HepG2 (cell line): ENCODE data around the gene TYRP1. TPM values are rescaled to one million over a fixed set of nuclear protein-coding genes. Genes with fewer than 3 reads are reported as not detected.
A peak's percentile ranks its signal among the peaks of the same experiment; 100 is the strongest.

Source experiments
- ATAC-seq: fragments of 200-7000 bp; cut with Tn5 transposase; 3 replicates; pipeline ENCODE4 v1.9.1; 2020; ENCODE audit warnings: mild to moderate bottlenecking, moderate library complexity
- BruUV-seq: library from RNA; stranded (reverse); fragments of 400-500 nt; replicated peaks from 2 replicates; lab custom pipeline; 2021; lab: Mats Ljungman, UMichigan
- CTCF ChIA-PET: fragments of 300-600 bp; formaldehyde crosslinking; extraction: SDS; loops from one replicate; lab custom pipeline; 2021; ENCODE audit warnings: low total read pairs, inconsistent platforms, low intra/inter-chr PET ratio; lab: Yijun Ruan, JAX
- POLR2A ChIA-PET: fragments of 350-600 bp; sonication (Branson Sonifier 250); formaldehyde crosslinking; loops from one replicate; lab custom pipeline; 2020; ENCODE audit warnings: antibody characterized with exemption, inconsistent platforms; lab: Yijun Ruan, JAX
- DNase-seq: peaks from one replicate; pipeline ENCODE4 v3.0.0-alpha.2; 2015; ENCODE audit warnings: low spot score
- FAIRE-seq: peaks from 3 replicates; lab custom pipeline; 2011; peaks lifted over from hg19 to GRCh38; lab: Jason Lieb, UNC
- H2AFZ ChIP-seq: one replicate; pipeline ENCODE4 v1.6.1; 2011; ENCODE audit warnings: low read length, inconsistent platforms
- H3K27ac ChIP-seq: fragments of 300-600 bp; 3 replicates; pipeline ENCODE4 v1.8.0; 2011; ENCODE audit warnings: mixed run types, mild to moderate bottlenecking, mixed read lengths, low read length, inconsistent platforms; ENCODE audit not compliant: insufficient read depth; ENCODE audit errors: extremely low read length
- H3K27me3 ChIP-seq, 2 experiments: fragments of 200-600 bp in 1 of 2; 2 replicates in 1 of 2; 3 replicates in 1 of 2; pipeline versions ENCODE4 v1.6.0 to v1.8.0; 2011; ENCODE audit warnings: low read length in 2 of 2, mild to moderate bottlenecking in 2 of 2, moderate library complexity in 2 of 2, inconsistent platforms in 1 of 2; ENCODE audit not compliant: insufficient read depth in 2 of 2, control insufficient read depth in 1 of 2
- H3K36me3 ChIP-seq, 2 experiments: fragments of 200-600 bp in 1 of 2; replicated peaks in 1 of 2; 2 replicates in 1 of 2; 3 replicates in 1 of 2; pipeline versions ENCODE4 v1.5.1 to v1.8.0; 2011; ENCODE audit warnings: low read length in 2 of 2, inconsistent platforms in 1 of 2; ENCODE audit not compliant: insufficient read depth in 2 of 2, control insufficient read depth in 1 of 2
- H3K4me1 ChIP-seq: 2 replicates; pipeline ENCODE4 v1.5.1; 2012; ENCODE audit warnings: low read length, inconsistent platforms; ENCODE audit not compliant: insufficient read depth
- H3K4me2 ChIP-seq: 2 replicates; pipeline ENCODE4 v1.6.0; 2011; ENCODE audit warnings: low read depth, low read length, inconsistent platforms
- H3K4me3 ChIP-seq, 3 experiments: fragments of 200-600 bp in 1 of 3; sonication (generic), shearing (Covaris generic) in 1 of 3; replicated peaks in 1 of 3; 2 replicates each; pipeline ENCODE4 v1.5.1; 2011 to 2016; ENCODE audit warnings: low read length in 3 of 3, inconsistent platforms in 2 of 3, low read depth in 2 of 3, mild to moderate bottlenecking in 2 of 3, control low read depth in 1 of 3, mixed read lengths in 1 of 3; ENCODE audit not compliant: insufficient read depth in 1 of 3
- H3K79me2 ChIP-seq: one replicate; pipeline ENCODE4 v1.6.1; 2011; ENCODE audit warnings: low read length, inconsistent platforms; ENCODE audit not compliant: insufficient read depth
- H3K9ac ChIP-seq: 2 replicates; pipeline ENCODE4 v1.6.0; 2011; ENCODE audit warnings: mild to moderate bottlenecking, low read depth, low read length, inconsistent platforms; ENCODE audit not compliant: insufficient read depth
- H3K9me3 ChIP-seq: 2 replicates; pipeline ENCODE4 v1.5.1; 2012; ENCODE audit warnings: mild to moderate bottlenecking, low read length
- H4K20me1 ChIP-seq: 2 replicates; pipeline ENCODE4 v1.6.0; 2011; ENCODE audit warnings: inconsistent platforms, mild to moderate bottlenecking, low read length, moderate library complexity; ENCODE audit not compliant: insufficient read depth
- EED ChIP-seq: sonication (generic); formaldehyde crosslinking; IDR thresholded peaks from 2 replicates; pipeline ENCODE4 v1.5.0; 2020; ENCODE audit warnings: mild to moderate bottlenecking, missing genetic modification reagents
- IRX3 ChIP-seq: sonication (generic); formaldehyde crosslinking; IDR thresholded peaks from 2 replicates; pipeline ENCODE4 v1.8.1; 2023; ENCODE audit warnings: mild to moderate bottlenecking, low read depth, missing genetic modification reagents, borderline replicate concordance
- KDM4B ChIP-seq: sonication (generic); formaldehyde crosslinking; IDR thresholded peaks from 2 replicates; pipeline ENCODE4 v1.4.0; 2020; ENCODE audit warnings: missing genetic modification reagents
- RFXANK ChIP-seq: IDR thresholded peaks from 2 replicates; pipeline ENCODE4 v1.6.1; 2016
- SMAD9 ChIP-seq: sonication (generic); formaldehyde crosslinking; IDR thresholded peaks from 2 replicates; pipeline ENCODE4 v1.5.1; 2020; ENCODE audit warnings: mild to moderate bottlenecking, missing genetic modification reagents
- STAG1 ChIP-seq: sonication (generic); formaldehyde crosslinking; IDR thresholded peaks from 2 replicates; pipeline ENCODE4 v1.4.0; 2020; ENCODE audit warnings: missing genetic modification reagents
- TBX2 ChIP-seq: sonication (generic); formaldehyde crosslinking; IDR thresholded peaks from 2 replicates; pipeline ENCODE4 v1.5.0; 2020; ENCODE audit warnings: missing genetic modification reagents, mild to moderate bottlenecking, borderline replicate concordance
- ZNF274 ChIP-seq: sonication (generic); formaldehyde crosslinking; IDR thresholded peaks from 2 replicates; pipeline ENCODE4 v1.5.1; 2020; ENCODE audit warnings: mild to moderate bottlenecking, missing genetic modification reagents
- ZNF749 ChIP-seq: sonication (generic); formaldehyde crosslinking; IDR thresholded peaks from 2 replicates; pipeline ENCODE4 v1.8.0; 2022; ENCODE audit warnings: mild to moderate bottlenecking, missing genetic modification reagents, moderate library complexity, borderline replicate concordance
- ZSCAN22 ChIP-seq: sonication (generic); formaldehyde crosslinking; IDR thresholded peaks from 2 replicates; pipeline ENCODE4 v1.4.0; 2020; ENCODE audit warnings: mild to moderate bottlenecking, missing genetic modification reagents
- WGBS: methylation state at CpG from one replicate; pipeline ENCODE4 v1.1.6; 2017; ENCODE audit warnings: low lambda C conversion rate; 5-methylcytosine and 5-hydroxymethylcytosine counted together
- in situ Hi-C: cut with HindIII; loops from 2 replicates; pipeline ENCODE4 v1.10.0; 2017; ENCODE audit warnings: low pct_unique_long_range_greater_than_20kb; ENCODE audit not compliant: extremely low pct_ligation_motif_present
- intact Hi-C: fragments of 100-400 bp; cut with micrococcal nuclease; formaldehyde crosslinking; loops from one replicate; pipeline ENCODE4 v1.10.0; 2022; ENCODE audit not compliant: unreplicated experiment
- polyA plus RNA-seq, 8 experiments: library from polyadenylated mRNA; depleted of rRNA in 3 of 8; stranded (reverse) in 7 of 8; unstranded in 1 of 8; fragments of >200 nt; fragmentation: Illumina TruSeq in 4 of 8; extraction: Trizol in 4 of 8; gene quantifications; 2 replicates each; pipeline versions ENCODE4 v1.2.1 to v1.2.3, GENCODE V29; 2011 to 2016; ENCODE audit warnings: low read depth in 4 of 8, missing spikeins in 1 of 8, mixed read lengths in 1 of 8; ENCODE audit not compliant: insufficient read depth in 1 of 8
- total RNA-seq, 5 experiments: library from RNA; depleted of rRNA; stranded (reverse); fragments of >200 nt; fragmentation: Illumina TruSeq; extraction: Trizol; gene quantifications; 2 replicates each; pipeline ENCODE4 v1.2.3, GENCODE V29; 2016; ENCODE audit warnings: low read depth in 1 of 5
- TF ChIP-seq, protein P1 (sequence below): sonication (generic); formaldehyde crosslinking; IDR thresholded peaks from 2 replicates; pipeline ENCODE4 v1.4.0; 2020; ENCODE audit warnings: mild to moderate bottlenecking, missing genetic modification reagents
- TF ChIP-seq, protein P2 (sequence below): sonication (generic); formaldehyde crosslinking; conservative IDR thresholded peaks from 2 replicates; pipeline ENCODE4 v1.4.0; 2020; ENCODE audit warnings: missing genetic modification reagents

The TYRP1 gene
- total and polyA plus RNA-seq, 2 of the 13 experiments (the other 11 are each of a cell fraction or from before 2014, with no cell fraction given), result 0.04 TPM; not detected in 1

DNA sequence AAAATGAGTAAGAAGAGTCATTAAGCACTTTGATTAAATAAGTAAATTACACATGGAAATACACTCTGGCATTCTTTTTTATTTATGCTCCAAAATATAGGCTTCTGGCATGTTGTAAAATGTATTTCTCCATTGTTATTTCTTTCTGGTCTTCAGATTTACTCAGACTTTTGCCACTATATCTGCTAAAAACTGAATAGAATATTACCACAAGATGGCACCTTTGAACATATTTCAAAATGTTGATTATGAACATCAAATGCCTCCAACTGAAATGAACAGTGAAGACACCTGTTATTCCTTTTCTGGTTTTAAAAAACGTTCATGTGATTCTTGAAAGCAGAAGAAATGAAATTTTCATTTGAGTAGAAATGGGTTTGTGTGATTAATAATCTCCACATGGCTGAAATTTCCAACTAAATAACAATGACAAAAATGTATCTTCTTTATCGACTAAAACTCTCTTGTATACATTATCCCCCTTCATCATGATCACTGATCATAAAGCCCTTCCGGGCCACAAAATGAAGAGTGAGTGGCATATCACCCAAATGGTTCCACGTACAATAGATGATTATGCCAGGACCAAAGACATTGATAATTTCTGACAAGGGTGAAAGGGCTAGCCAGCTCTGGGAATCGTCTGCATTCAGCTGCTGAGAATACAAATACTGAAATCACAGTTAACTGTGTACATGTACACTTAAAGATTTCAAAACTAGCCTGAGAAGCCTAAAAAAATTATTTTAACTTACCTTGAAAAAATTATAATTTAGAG is 23.8 kb downstream of the TYRP1 start:
- no peaks in the 10 kb centered on the region for H3K4me1 ChIP-seq
- no TSS peak for BruUV-seq
- intact Hi-C loops, result loop anchor here (1.0 to 5.0 kb wide), 2 partner anchors 270 to 371 kb away; no protein-coding TSS in a partner anchor
- POLR2A ChIA-PET, result no interaction called here
- H3K27me3 ChIP-seq, result no peaks in the 10 kb centered on the region
- FAIRE-seq (no peak), ATAC-seq (no peak), DNase-seq (no peak)
- no peak overlapping the region for H3K27ac ChIP-seq
- no peak overlapping the region for H3K4me2 ChIP-seq
- no peaks in the 10 kb centered on the region for H4K20me1 ChIP-seq
- H3K9me3 ChIP-seq, result no peaks in the 10 kb centered on the region
- TF ChIP-seq STAG1 (peak; percentile 39), ZNF274 (CRISPR knock-in tag) (no peak)
- TF ChIP-seq, protein P1, sequence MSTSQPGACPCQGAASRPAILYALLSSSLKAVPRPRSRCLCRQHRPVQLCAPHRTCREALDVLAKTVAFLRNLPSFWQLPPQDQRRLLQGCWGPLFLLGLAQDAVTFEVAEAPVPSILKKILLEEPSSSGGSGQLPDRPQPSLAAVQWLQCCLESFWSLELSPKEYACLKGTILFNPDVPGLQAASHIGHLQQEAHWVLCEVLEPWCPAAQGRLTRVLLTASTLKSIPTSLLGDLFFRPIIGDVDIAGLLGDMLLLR, result no peak
- TF ChIP-seq, all 625 proteins: peak for 1
- Histone ChIP-seq H2AFZ (no peak overlapping the region), H3K9ac (no peak overlapping the region), H3K79me2 (no peaks in the 10 kb centered on the region), H3K36me3 (no peaks in the 10 kb centered on the region), H3K4me3 (no peak overlapping the region)
- in situ Hi-C loops, result loop anchor here (10.0 kb wide), 1 partner anchor 378 kb away; no protein-coding TSS in a partner anchor
- CTCF ChIA-PET, result interaction anchor here (1.1 to 1.2 kb wide), 2 partner anchors 103 to 168 kb away, joined by 3 to 4 read pairs; no protein-coding TSS in a partner anchor
- 22% methylated on average over 5 of the region's 5 CpGs for WGBS

DNA sequence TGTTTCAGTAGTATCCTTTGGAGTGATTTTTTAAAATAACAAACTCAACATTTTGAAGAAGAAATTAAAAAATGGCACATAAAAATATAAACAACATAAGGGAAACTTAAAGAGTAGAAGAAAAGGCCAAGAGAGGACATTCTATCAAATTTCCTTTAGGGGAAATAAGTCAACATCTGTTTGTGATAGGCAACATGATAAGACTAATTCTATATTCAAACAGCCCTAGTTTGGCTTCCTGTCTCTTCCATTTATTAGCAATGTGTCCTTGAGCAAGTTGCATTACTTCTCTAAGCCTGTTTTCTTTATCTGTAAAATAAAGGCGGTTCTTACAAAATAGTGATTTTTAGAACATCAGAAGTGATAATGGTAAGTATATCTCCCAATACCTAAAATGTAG is 24.7 kb downstream of the TYRP1 start:
- BruUV-seq, result no TSS peak
- Histone ChIP-seq H3K27ac (no peak overlapping the region), H3K4me2 (no peak overlapping the region), H3K4me3 (no peak overlapping the region), H3K4me1 (no peaks in the 10 kb centered on the region), H3K27me3 (no peaks in the 10 kb centered on the region), H3K36me3 (no peaks in the 10 kb centered on the region), H4K20me1 (no peaks in the 10 kb centered on the region), H3K9ac (no peak overlapping the region), H3K9me3 (no peaks in the 10 kb centered on the region), H2AFZ (no peak overlapping the region), H3K79me2 (no peaks in the 10 kb centered on the region)
- WGBS, result 0% methylated on average over 1 of the region's 1 CpG
- no peak for TF ChIP-seq ZSCAN22 (CRISPR knock-in tag)
- no peak for TF ChIP-seq KDM4B (CRISPR knock-in tag)
- no peak for TF ChIP-seq RFXANK (CRISPR knock-in tag)
- TF ChIP-seq SMAD9 (CRISPR knock-in tag), result no peak
- TF ChIP-seq IRX3, result no peak
- TF ChIP-seq EED (CRISPR knock-in tag), result no peak
- no peak for TF ChIP-seq ZNF749
- TF ChIP-seq, protein P2, sequence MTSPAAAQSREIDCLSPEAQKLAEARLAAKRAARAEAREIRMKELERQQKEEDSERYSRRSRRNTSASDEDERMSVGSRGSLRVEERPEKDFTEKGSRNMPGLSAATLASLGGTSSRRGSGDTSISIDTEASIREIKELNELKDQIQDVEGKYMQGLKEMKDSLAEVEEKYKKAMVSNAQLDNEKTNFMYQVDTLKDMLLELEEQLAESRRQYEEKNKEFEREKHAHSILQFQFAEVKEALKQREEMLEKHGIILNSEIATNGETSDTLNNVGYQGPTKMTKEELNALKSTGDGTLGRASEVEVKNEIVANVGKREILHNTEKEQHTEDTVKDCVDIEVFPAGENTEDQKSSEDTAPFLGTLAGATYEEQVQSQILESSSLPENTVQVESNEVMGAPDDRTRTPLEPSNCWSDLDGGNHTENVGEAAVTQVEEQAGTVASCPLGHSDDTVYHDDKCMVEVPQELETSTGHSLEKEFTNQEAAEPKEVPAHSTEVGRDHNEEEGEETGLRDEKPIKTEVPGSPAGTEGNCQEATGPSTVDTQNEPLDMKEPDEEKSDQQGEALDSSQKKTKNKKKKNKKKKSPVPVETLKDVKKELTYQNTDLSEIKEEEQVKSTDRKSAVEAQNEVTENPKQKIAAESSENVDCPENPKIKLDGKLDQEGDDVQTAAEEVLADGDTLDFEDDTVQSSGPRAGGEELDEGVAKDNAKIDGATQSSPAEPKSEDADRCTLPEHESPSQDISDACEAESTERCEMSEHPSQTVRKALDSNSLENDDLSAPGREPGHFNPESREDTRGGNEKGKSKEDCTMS (CRISPR knock-in tag), result no peak
- TF ChIP-seq TBX2 (CRISPR knock-in tag), result no peak
- FAIRE-seq (no peak), DNase-seq (no peak), ATAC-seq (no peak)
- ChIA-PET CTCF (interaction anchor here (2.4 kb wide), 1 partner anchor 371 kb away, joined by 9 read pairs; no protein-coding TSS in a partner anchor), POLR2A (no interaction called here)
- intact Hi-C loops (loop anchor here (1.0 to 5.0 kb wide), 2 partner anchors 269 to 370 kb away; no protein-coding TSS in a partner anchor), in situ Hi-C loops (loop anchor here (10.0 kb wide), 1 partner anchor 377 kb away; no protein-coding TSS in a partner anchor)
